NCI-H1436 (cell line): ENCODE results near the gene PLA2G4E.

Source experiments
- DNase-seq: peaks from one replicate; lab custom pipeline; 2025; lab: John Stamatoyannopoulos, UW

The PLA2G4E gene

DNA sequence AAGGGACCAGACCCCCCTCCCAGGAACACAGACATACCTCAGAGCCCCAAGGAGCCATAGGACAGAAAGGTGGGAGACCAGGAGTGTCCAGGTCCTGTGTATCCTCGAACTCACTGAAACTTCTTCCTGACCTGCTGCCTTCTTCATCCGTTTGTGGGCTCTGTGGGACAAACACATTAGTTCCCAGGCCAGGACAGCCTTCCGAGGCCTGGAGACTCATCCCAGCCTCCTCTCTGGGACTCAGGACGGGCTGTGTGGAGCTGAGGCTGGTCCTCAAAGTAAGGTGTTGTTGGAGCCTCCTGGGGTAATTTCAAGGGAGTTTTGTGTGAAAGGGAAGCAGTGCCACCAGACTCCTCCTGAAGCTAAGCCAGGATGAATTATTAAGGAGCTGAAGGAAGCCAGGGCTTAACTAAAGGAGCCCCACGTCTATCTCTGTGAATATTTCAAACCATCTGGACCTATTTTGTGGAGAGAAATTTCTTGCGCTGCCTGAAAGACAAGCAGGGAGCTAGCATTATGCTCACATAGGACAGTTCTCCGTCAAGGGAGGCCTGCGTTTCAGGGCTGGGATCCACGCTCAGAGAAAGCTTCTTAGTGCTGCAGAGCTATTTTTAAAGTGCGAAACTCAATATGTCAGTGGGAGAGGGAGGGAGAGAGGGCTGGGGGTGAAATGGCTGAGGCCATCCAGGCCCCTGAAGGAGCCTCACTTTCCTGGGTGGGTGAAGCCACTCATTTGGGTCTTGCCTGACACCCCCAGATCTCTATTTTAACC is 29.8 kb upstream of the PLA2G4E start:
- DNase-seq, result no peak

DNA sequence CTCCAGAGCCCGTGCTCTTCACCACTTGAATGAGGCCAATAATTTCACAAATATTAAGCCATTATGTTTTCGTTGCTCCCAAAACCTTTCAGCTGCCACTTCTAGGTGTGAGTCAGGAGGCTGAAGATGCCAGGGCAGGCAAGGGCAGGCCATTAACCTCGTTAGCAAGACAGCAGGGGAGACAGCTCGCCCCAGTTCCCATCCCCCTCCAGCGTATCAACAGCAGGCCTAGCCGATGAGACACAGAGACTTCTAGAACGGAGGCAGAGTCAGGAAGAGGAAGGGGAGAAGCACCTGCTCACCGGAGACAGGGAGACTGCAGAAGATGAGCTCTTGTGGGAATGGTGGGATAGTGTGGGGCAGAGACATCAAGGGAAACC is 28.0 kb upstream of the PLA2G4E start:
- DNase-seq, result no peak

DNA sequence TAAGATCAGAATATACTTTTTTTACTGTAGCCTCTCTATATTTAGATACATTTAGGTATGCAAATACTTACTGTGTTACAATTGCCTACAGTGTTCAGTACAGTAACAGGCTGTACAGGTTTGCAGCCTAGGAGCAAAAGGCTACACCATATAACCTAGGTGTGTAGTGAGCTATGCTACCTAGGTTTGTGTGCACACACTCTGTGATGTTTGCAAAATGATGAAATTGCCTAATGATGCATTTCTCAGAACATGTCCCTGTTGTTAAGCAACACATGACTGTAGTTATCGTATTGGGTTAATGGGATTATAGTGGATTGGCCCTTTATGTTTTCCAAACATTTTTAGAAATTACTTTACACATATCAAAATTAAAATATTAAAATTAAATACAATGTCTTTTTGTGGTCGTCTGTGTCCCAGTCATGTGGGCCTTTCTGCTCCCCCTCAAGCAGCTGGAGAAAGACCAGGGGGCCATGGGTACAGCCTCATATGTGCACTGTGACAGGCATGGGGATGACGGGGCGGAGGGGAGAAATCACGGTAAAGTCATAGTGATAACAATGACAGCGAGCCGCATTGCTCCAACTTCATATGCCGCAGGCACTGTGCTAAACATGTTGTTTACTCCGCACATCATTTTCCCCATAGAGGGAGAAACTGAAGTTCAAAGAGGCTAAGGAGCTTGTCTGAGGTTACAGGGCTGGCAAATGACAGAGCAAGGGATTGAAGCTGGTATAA is 27.4 kb upstream of the PLA2G4E start:
- no peak for DNase-seq

- no peak for DNase-seq
Observed at GRCh38 chr15:42046597-42046996, 25.8 kb upstream of the PLA2G4E start.

DNA sequence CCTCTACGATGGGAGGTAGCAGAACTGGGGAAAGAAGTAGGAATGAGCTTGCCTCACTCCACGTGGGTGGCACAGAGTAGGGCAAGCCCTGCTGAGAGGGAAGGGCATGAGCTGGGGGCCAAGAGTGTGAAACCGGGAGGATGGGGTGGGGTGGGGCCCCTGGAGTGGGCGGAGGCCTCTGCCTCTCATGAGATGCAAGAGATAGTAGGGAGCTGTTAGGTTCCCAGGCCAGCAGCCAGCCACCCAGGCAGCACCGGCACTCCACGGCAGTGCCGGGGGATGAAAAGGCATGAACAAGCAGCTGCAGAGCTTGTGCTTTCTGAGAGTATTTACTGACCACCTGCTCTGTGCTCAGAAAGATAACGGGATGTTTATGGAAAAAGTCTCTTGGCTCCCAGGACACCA is 24.4 kb upstream of the PLA2G4E start:
- DNase-seq, result no peak

- DNase-seq, result no peak
Observed at GRCh38 chr15:42042602-42043400, 22.0 kb upstream of the PLA2G4E start.

GRCh38 chr15:42038401-42038800 is 17.6 kb upstream of the PLA2G4E start:
- no peak for DNase-seq

DNA sequence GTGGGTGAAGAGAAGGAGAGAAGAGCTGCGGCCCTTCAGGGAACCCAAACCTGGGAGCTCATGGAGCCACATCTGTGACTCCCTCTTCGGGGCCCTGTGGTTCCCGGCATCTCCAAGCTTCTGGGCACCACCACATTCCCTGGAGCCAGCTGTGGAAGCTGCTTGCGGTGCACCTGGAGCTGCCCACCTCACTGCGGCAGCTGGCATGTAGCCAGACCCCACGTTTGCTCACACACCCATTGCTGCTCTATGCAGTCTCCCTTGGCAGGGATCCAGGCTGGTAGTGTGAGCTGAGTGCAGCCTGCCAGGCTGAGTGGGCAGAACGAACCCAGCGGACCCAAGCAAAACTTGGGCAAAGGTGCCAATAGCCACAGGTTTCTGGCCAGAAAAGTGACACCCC is 16.8 kb upstream of the PLA2G4E start:
- DNase-seq, result peak; percentile 72

GRCh38 chr15:42036966-42037365 is 16.1 kb upstream of the PLA2G4E start:
- DNase-seq, result no peak

DNA sequence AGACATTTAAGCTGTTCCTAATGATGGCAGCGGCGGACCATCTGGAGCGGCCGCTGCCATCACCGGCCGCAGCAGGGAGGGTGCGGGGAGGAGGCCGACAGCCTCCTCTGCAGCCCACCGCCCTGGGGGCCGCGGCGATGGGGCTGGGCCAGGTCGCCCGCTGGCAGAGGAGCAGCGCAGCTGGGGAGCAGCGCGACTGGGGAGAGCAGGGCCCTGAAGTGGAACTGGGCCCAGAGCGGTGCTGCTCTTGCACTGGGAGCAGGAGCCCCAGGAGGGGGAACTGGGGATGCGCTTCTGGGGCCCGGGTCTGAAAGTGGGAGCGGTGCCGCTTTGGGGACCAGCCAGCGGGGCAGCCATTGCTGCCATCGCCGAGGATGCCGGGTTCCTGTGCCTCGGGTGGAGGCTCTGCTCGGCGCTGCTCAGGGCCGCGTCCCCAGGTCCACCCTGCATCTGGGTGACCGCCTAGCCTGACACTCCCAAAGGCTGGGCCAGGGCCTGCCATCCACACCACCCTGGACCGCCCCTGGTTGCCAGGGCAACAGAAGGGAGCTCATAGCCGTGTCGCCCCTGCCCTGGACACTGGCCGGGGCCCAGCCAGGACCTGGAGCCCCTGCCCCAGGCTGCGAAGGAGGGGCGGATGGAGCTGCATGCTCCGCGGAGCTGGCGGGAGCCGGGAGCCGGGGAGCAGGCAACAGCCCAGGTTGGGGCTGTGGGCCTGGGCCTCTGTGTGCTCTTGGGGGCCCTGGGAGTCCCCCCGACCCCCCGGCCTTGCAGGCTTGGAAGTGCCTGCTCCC is 15.5 kb upstream of the PLA2G4E start:
- DNase-seq, result no peak

DNA sequence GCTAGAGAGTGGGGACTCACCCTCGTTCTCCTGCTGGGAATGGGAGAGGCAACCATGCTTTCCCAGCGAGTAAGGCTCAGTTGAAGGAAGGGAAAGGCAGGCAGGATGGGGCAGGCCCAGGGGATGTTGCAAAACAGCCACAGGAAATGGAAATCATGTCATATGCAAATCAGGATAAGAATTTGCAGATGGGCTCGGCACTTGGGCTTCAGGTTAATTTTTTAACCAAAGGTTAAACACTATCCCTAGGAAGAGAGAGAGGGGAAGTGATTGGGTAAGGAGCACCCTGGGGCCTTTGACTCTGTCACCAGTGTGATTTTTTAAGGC is 14.6 kb upstream of the PLA2G4E start:
- no peak for DNase-seq

GRCh38 chr15:42034628-42035434 is 14.0 kb upstream of the PLA2G4E start:
- no peak for DNase-seq

GRCh38 chr15:42033214-42033873 is 12.5 kb upstream of the PLA2G4E start:
- no peak for DNase-seq

DNA sequence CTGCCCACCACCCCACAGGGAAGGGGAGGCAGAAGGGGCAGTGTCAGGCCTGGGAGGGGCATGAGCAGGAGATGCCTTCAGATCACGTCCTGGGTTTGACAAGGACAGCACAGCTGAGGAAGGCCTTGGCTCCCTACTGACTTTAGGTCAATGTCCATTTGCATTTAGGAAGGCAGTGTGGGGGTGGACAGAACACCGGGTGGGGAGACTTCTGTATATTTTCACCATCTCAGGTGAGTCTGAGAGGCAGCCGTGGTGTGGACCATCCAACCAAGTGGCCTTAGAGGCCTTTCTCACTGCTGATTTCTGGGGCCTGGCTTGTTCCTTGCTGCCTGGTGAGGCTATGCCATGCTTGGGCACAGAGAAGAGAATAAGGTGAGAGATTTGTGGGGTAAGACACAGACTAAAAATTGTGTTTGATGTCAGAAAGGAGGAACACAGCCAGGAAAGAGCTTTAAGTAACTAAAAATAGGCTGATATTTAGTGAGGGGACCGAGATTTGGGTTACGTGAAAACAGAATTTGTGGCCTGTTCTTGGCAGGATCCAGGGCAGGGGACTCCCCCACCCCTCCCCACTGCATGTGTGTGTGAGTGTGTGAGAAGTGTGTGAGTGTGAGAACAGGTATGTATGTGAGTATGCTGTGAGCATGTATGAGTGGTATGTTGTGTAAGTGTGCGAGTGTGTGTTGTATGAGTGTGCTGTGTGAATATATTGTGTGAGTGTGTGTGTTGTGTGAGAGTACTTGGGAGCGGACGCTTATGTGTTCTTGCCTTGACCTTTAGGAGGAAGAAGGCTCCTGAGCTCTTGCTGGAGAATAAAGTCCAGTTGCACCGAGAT is 11.8 kb upstream of the PLA2G4E start:
- no peak for DNase-seq

- no peak for DNase-seq
Observed at GRCh38 chr15:42031198-42031915, 10.5 kb upstream of the PLA2G4E start.

DNA sequence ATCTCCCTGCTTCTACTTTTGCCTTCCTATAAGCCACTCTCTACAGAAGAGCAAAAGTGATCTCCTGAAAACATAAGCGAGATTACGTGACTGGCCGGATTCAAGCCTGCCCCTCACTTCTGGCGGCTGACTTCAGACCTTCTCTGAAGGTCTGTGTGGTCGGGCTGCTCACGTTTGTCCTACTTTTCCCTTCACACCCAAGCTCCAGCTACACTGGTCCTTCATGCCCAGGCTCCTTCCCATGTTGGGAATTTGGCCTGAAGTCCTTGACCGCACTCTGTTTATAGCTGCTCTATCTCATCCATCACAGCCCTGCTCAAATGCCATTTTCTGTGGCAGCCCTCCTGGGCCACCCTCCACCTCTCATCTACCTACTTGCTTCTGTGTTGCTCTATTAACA is 6.7 kb upstream of the PLA2G4E start:
- DNase-seq, result no peak

GRCh38 chr15:42024303-42024702 is 3.5 kb upstream of the PLA2G4E start:
- DNase-seq, result no peak

GRCh38 chr15:42021593-42021992 is 751 bp upstream of the PLA2G4E start:
- DNase-seq, result no peak
